GM19395 (cell line): ENCODE measurements around the gene ENAH.
"Not testable (repeated sequence)": the region's sequence is repeated elsewhere in the genome, so short reads cannot be mapped to it uniquely, and the experiment has no call there.

ENCODE experiments used
- ATAC-seq: cut with Tn5 transposase; IDR thresholded peaks from one replicate; pipeline ENCODE4 v1.9.1; 2021; ENCODE audit warnings: mild to moderate bottlenecking, moderate library complexity; ENCODE audit not compliant: unreplicated experiment

The ENAH gene

GRCh38 chr1:225651376-225651871 is 1.5 kb downstream of the ENAH start:
- no peak for ATAC-seq

GRCh38 chr1:225650179-225650578 is 2.7 kb downstream of the ENAH start:
- no peak for ATAC-seq

- ATAC-seq, result no peak
These were observed 7.6 kb downstream of the ENAH start for GRCh38 chr1:225645194-225645895.

GRCh38 chr1:225644666-225645065 is 8.3 kb downstream of the ENAH start:
- ATAC-seq, result no peak

GRCh38 chr1:225642177-225642576 is 10.7 kb downstream of the ENAH start:
- no peak for ATAC-seq

- no peak for ATAC-seq
These were observed 14.1 kb downstream of the ENAH start for GRCh38 chr1:225638853-225639252.

GRCh38 chr1:225637651-225638199 is 15.2 kb downstream of the ENAH start:
- no peak for ATAC-seq

- not testable (repeated sequence) for ATAC-seq
These were observed 15.9 kb downstream of the ENAH start for GRCh38 chr1:225636992-225637391.

- ATAC-seq, result no peak
These were observed 17.3 kb downstream of the ENAH start for GRCh38 chr1:225635649-225636048.

GRCh38 chr1:225632836-225633235 is 20.1 kb downstream of the ENAH start:
- not testable (repeated sequence) for ATAC-seq

- no peak for ATAC-seq
These were observed 21.8 kb downstream of the ENAH start for GRCh38 chr1:225631021-225631663.

GRCh38 chr1:225629483-225629882 is 23.4 kb downstream of the ENAH start:
- no peak for ATAC-seq

- ATAC-seq, result not testable (repeated sequence)
These were observed 24.1 kb downstream of the ENAH start for GRCh38 chr1:225628794-225629193.

- no peak for ATAC-seq
These were observed 25.5 kb downstream of the ENAH start for GRCh38 chr1:225627304-225627947.

- no peak for ATAC-seq
These were observed 26.2 kb downstream of the ENAH start for GRCh38 chr1:225626698-225627097.

GRCh38 chr1:225617956-225618355 is 35.0 kb downstream of the ENAH start:
- ATAC-seq, result no peak

GRCh38 chr1:225617479-225617878 is 35.4 kb downstream of the ENAH start:
- no peak for ATAC-seq

GRCh38 chr1:225615403-225615790 is 37.5 kb downstream of the ENAH start:
- ATAC-seq, result not testable (repeated sequence)

GRCh38 chr1:225613006-225613405 is 39.9 kb downstream of the ENAH start:
- no peak for ATAC-seq

GRCh38 chr1:225612287-225612686 is 40.6 kb downstream of the ENAH start:
- ATAC-seq, result no peak

- no peak for ATAC-seq
These were observed 41.2 kb downstream of the ENAH start for GRCh38 chr1:225611537-225612223.
